Measurements from ENCODE around the gene PKN3.

DNA sequence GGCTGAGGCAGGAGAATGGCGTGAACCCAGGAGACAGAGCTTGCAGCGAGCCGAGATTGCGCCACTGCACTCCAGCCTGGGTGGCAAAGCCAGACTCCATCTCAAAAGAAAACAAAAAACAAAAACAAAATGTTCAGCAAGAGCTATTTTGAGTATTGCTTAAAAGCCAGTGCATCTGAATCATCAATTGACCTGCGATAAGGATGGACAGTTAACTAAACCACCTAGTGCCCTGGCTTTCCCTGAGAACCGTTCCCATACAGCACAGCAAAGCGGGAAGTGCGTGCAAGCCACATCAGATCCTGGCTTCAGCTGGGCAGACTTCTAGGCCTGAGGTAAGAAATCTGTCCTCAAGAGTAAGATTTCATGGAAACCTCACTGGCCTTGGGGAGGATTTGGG, 48.4 kb upstream of the PKN3 start:
- TF ChIP-seq CTCF (IDR thresholded peaks at IDR 0.05) = no peak
- no peak for TF ChIP-seq ZFX (IDR thresholded peaks at IDR 0.05; ENCODE audit: borderline replicate concordance)
